Spleen (tissue), 11 donors: Measurements from ENCODE around the gene ZDHHC24. TPM values are rescaled to one million over a fixed set of nuclear protein-coding genes. Genes with fewer than 3 reads are reported as not detected.

Source experiments
- DNase-seq: peaks from one replicate; pipeline ENCODE4 v3.0.0-alpha.2; 2020
- H3K27ac ChIP-seq, 8 donors: fragments of 200-600 bp; sonication (generic) in 7 of 8; 1 replicate in 4 of 8; 2 replicates in 4 of 8; pipeline versions ENCODE4 v1.5.0 to v1.8.0; 2016 to 2021; ENCODE audit warnings: inconsistent platforms in 4 of 8, mild to moderate bottlenecking in 4 of 8, moderate library complexity in 1 of 8
- H3K27me3 ChIP-seq, 7 donors: fragments of 200-600 bp; sonication (generic) in 6 of 7; replicated peaks in 1 of 7; 1 replicate in 4 of 7; 2 replicates in 3 of 7; pipeline versions ENCODE4 v1.5.0 to v1.8.0; 2016 to 2021; ENCODE audit warnings: inconsistent platforms in 3 of 7, mild to moderate bottlenecking in 1 of 7
- H3K36me3 ChIP-seq, 6 donors: fragments of 200-600 bp; sonication (generic) in 5 of 6; 1 replicate in 4 of 6; 2 replicates in 2 of 6; pipeline versions ENCODE4 v1.5.0 to v1.8.0; 2016 to 2021; ENCODE audit warnings: inconsistent platforms in 2 of 6
- H3K4me1 ChIP-seq, 6 donors: fragments of 200-600 bp; sonication (generic) in 5 of 6; 1 replicate in 3 of 6; 2 replicates in 3 of 6; pipeline versions ENCODE4 v1.5.0 to v1.8.0; 2016 to 2021; ENCODE audit warnings: inconsistent platforms in 3 of 6
- H3K4me3 ChIP-seq, 8 donors: fragments of 200-600 bp; sonication (generic) in 7 of 8; 1 replicate in 4 of 8; 2 replicates in 4 of 8; pipeline versions ENCODE4 v1.5.0 to v1.8.0; 2016 to 2021; ENCODE audit warnings: inconsistent platforms in 4 of 8, mild to moderate bottlenecking in 4 of 8, moderate library complexity in 2 of 8
- H3K9me3 ChIP-seq, 8 donors: fragments of 200-600 bp; sonication (generic) in 7 of 8; 1 replicate in 4 of 8; 2 replicates in 4 of 8; pipeline versions ENCODE4 v1.5.0 to v1.8.0; 2016 to 2021; ENCODE audit warnings: inconsistent platforms in 4 of 8
- CTCF ChIP-seq, 11 experiments: fragments of 200-600 bp in 7 of 11; fragments of 450-650 bp in 4 of 11; sonication (generic) in 4 of 11; IDR thresholded peaks in 8 of 11; conservative IDR thresholded peaks in 3 of 11; 1 replicate in 7 of 11; 2 replicates in 4 of 11; pipeline versions ENCODE4 v1.4.0 to v1.8.0; 2016 to 2021; ENCODE audit warnings: antibody characterized with exemption in 11 of 11, inconsistent platforms in 4 of 11, mild to moderate bottlenecking in 1 of 11
- POLR2A ChIP-seq, 3 donors: fragments of 450-650 bp; IDR thresholded peaks; one replicate each; pipeline ENCODE4 v1.5.1; 2017; ENCODE audit warnings: antibody characterized with exemption in 3 of 3, mild to moderate bottlenecking in 1 of 3
- POLR2AphosphoS5 ChIP-seq, 3 donors: sonication (generic); formaldehyde crosslinking; IDR thresholded peaks; one replicate each; pipeline ENCODE4 v1.5.1; 2017; ENCODE audit warnings: antibody characterized with exemption in 3 of 3
- WGBS, 5 donors: extraction: QIAGEN DNeasy Blood & Tissue Kit in 3 of 5; methylation state at CpG; one replicate each; pipeline versions ENCODE4 v1.1.5 to v1.1.7; 2013 to 2018; 5-methylcytosine and 5-hydroxymethylcytosine counted together
- intact Hi-C: fragments of 100-400 bp; cut with DNase I; formaldehyde crosslinking; loops from one replicate; pipeline ENCODE4 v1.15.0; 2023; ENCODE audit warnings: low total_unique reads
- polyA plus RNA-seq, 3 donors: library from polyadenylated mRNA; stranded (reverse); fragments of 200-250 nt; gene quantifications; one replicate each; pipeline ENCODE4 v1.2.1, GENCODE V29; 2013
- total RNA-seq, 7 donors: library from RNA; depleted of rRNA in 3 of 7; stranded (reverse); fragments of >200 nt in 3 of 7; fragmentation: NEBNext Ultra II Directional in 4 of 7; extraction: Animal tissue kit (Norgen Biotek cat#: 25700) in 4 of 7; gene quantifications; one replicate each; pipeline versions ENCODE4 v1.1.0 to v1.2.1, GENCODE V29; 2016 to 2021
- donor health status: healthy with polysubstance abuse.
- donor health status: DM: no; HTN: no; CAD: no; lungs with moderate emphysema.
- donor health status: DM: no; HTN: no; CAD: no.
- donor health status: Bipolar disorder and iron deficiency.
- donor health status: healthy.
- donor health status: DM: no; HTN: no; CAD: no.
- donor health status: DM: yes; HTN: yes; CAD: no.

Gene ZDHHC24
- total and polyA plus RNA-seq, 10 donors, result 9.1 to 25.7 (median 21.1) TPM

- no peak for DNase-seq
- 93 to 95% (median 94%) methylated on average over 14 to 44 of the region's 44 CpGs for WGBS, 5 donors
- intact Hi-C loops, result no loop called here
Measured at GRCh38 chr11:66475349-66476172, 70.3 kb downstream of the ZDHHC24 start.

GRCh38 chr11:66473608-66474515, 72.0 kb downstream of the ZDHHC24 start:
- Histone ChIP-seq H3K36me3 (peaks cover 0 to 49% (median 13%) of the 10 kb centered on the region in 6 donors), H3K4me3 (no peak overlapping the region), H3K9me3 (no peaks in the 10 kb centered on the region), H3K27ac (no peak overlapping the region), H3K27me3 (no peaks in the 10 kb centered on the region), H3K4me1 (peaks cover 2 to 26% (median 13%) of the 10 kb centered on the region in 6 donors)
- intact Hi-C loops, result no loop called here
- peak in 1 of 3 donors; percentile 16 for TF ChIP-seq POLR2AphosphoS5 (IDR thresholded peaks at IDR 0.05)
- no peak for TF ChIP-seq POLR2A (IDR thresholded peaks at IDR 0.05)
- no peak for DNase-seq
- 85 to 93% (median 92%) methylated on average over 18 to 20 of the region's 20 CpGs for WGBS, 5 donors

More at GRCh38 chr11:66475349-66476172, 70.3 kb downstream of the ZDHHC24 start:
- Histone ChIP-seq H3K36me3 (peaks cover 0 to 49% (median 13%) of the 10 kb centered on the region in 6 donors), H3K4me3 (no peak overlapping the region), H3K4me1 (peaks cover 8 to 23% (median 18%) of the 10 kb centered on the region in 6 donors), H3K9me3 (no peaks in the 10 kb centered on the region), H3K27ac (no peak overlapping the region), H3K27me3 (no peaks in the 10 kb centered on the region)
- TF ChIP-seq CTCF (IDR thresholded peaks at IDR 0.05 in 8 of 11, conservative IDR thresholded peaks at IDR 0.05 in 3 of 11), result no peak

GRCh38 chr11:66473167-66473566, 72.7 kb downstream of the ZDHHC24 start:
- no peaks in the 10 kb centered on the region for H3K9me3 ChIP-seq
- TF ChIP-seq POLR2AphosphoS5 (IDR thresholded peaks at IDR 0.05), result no peak
- no peak for TF ChIP-seq POLR2A (IDR thresholded peaks at IDR 0.05)
- TF ChIP-seq CTCF (IDR thresholded peaks at IDR 0.05 in 8 of 11, conservative IDR thresholded peaks at IDR 0.05 in 3 of 11), result no peak
- H3K4me1 ChIP-seq, result peaks cover 2 to 26% (median 16%) of the 10 kb centered on the region in 6 donors
- DNase-seq, result no peak
- H3K36me3 ChIP-seq, result peaks cover 0 to 49% (median 13%) of the 10 kb centered on the region in 6 donors
- H3K27ac ChIP-seq, result no peak overlapping the region
- no peak overlapping the region for H3K4me3 ChIP-seq
- 90 to 96% (median 95%) methylated on average over 11 of the region's 11 CpGs for WGBS, 5 donors
- H3K27me3 ChIP-seq, result no peaks in the 10 kb centered on the region
- intact Hi-C loops, result no loop called here

GRCh38 chr11:66472054-66472453, 73.8 kb downstream of the ZDHHC24 start:
- TF ChIP-seq POLR2A (IDR thresholded peaks at IDR 0.05) (no peak), CTCF (IDR thresholded peaks at IDR 0.05 in 8 of 11, conservative IDR thresholded peaks at IDR 0.05 in 3 of 11) (no peak), POLR2AphosphoS5 (IDR thresholded peaks at IDR 0.05) (no peak)
- Histone ChIP-seq H3K36me3 (peaks cover 0 to 49% (median 13%) of the 10 kb centered on the region in 6 donors), H3K27ac (no peak overlapping the region), H3K4me3 (no peak overlapping the region), H3K4me1 (peaks cover 10 to 34% (median 27%) of the 10 kb centered on the region in 6 donors), H3K27me3 (no peaks in the 10 kb centered on the region), H3K9me3 (no peaks in the 10 kb centered on the region)
- intact Hi-C loops, result no loop called here
- no peak for DNase-seq
- 91 to 96% (median 94%) methylated on average over 9 of the region's 9 CpGs for WGBS, 5 donors
